Forelimb muscle (tissue), 1 donor: Measurements from ENCODE around the gene SSBP2. TPM values are rescaled to one million over a fixed set of nuclear protein-coding genes. Genes with fewer than 3 reads are reported as not detected.

Experiments
- DNase-seq: peaks from one replicate; pipeline ENCODE4 v3.0.0-alpha.2; 2013; ENCODE audit warnings: low read depth
- polyA plus RNA-seq: library from polyadenylated mRNA; unstranded; fragments of 120-200 nt; gene quantifications from one replicate; pipeline ENCODE4 v1.2.1, GENCODE V29; 2013; ENCODE audit not compliant: insufficient read length

The SSBP2 gene
- polyA plus RNA-seq, 1 donor, result 64.3 TPM

DNA sequence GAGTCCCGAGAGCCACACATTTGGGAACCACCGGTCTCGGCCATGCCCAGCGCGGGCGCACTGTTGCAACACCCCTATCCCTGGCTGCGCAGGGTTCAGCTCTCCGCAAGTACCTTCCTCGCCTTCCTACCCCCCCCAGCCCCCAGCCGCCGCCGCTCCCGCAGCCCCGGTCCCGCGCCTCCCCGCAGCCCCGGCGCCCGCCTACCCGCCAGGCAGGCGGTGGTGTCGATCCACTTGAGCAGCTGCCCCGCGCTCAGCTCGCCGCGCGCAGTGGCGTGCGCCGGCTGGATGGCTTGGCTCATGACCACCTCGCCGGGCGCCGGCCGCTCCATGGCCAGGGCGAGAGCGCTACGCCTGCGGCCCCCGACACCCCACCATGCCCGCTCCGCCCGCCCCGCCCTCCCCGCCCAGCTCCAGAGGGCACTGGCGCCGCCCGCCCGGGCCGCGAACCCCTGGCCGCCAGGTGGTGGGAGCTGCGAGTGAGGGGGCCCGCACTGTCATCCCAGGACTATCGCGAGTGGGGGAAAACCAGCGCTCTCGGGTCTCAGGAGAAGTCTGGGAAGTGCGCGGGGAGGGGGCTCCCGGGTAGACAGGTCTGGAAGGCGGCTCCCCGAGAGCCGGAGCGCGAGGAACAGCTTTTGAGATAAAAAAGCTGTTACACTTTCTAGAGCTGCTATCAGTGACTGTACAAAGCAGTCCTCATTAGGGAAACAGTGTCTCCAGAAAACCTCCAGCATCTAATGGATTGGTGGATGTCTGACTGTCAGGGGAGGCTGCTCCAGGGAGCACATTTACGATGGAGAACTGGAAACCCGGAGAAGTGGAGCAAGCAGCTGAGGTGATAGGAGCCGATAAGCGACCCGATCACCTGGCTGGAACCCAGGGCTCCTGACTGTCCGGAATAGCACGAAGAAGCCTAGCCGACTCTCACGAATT, 356.8 kb downstream of the SSBP2 start, which contains the start of gene ACOT12:
Gene ACOT12 (minus strand): TSS at position 352 of the 936 bp plus-strand sequence. CDS start 20 bp downstream, at position 332.
- DNase-seq, result no peak

- no peak for DNase-seq
Measured at GRCh38 chr5:81393430-81393782, 357.5 kb downstream of the SSBP2 start.

DNA sequence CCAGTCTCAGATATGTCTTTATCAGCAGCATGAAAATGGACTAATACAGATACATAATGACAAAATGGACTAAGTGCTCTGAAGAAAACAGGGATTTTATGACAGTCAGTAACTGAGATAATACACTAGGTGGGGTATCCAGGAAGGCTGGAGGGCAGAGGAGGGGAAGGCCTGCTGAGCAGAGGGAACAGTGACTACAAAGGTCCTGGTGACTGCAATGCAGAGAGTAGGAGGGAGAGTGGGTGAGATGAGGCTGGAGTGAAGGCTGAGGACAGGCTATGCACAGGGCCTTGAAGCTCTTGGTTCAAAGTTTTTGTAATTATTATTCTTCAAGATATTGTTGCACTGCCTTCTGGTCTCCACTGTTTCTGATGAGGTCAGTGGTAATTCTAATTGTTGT, 361.9 kb downstream of the SSBP2 start:
- no peak for DNase-seq

DNA sequence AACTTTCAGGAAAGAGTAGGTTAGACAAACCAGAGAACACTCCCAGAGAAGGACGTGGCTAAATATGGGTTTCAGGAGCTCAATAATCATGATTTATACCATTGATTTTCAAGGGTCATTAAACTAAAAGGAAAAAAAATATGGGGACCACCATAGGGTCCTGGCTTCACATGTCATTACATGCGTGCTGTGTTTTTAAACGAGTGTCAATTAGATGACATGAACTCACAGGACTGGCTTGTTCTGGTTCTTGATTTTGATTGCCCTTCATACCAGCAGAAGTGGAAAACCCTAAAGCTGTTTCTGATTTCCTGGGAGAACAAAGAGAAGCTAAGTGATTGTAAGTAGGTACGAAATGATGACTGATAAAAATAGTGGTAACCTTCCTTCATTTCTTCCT, 362.7 kb downstream of the SSBP2 start:
- DNase-seq, result no peak

DNA sequence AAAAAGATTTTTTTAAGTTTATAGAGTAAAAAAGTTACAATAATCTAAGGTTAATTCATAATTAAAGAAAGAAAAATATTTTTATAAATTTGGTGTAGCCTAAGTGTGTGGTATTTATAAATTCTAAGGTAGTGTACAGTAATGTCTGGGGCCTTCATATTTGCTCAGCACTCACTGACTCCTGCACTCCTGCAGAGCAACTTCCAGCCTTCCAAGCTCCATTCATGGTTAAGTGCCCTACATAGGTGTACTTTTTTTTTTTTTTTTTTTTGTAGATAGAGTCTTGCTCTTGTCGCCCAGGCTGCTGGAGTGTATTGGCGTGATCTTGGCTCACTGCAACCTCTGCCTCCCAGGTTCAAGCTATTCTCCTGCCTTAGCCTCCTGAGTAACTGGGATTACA, 367.0 kb downstream of the SSBP2 start:
- no peak for DNase-seq

- no peak for DNase-seq
Measured at GRCh38 chr5:81371354-81371876, 379.5 kb downstream of the SSBP2 start.

DNA sequence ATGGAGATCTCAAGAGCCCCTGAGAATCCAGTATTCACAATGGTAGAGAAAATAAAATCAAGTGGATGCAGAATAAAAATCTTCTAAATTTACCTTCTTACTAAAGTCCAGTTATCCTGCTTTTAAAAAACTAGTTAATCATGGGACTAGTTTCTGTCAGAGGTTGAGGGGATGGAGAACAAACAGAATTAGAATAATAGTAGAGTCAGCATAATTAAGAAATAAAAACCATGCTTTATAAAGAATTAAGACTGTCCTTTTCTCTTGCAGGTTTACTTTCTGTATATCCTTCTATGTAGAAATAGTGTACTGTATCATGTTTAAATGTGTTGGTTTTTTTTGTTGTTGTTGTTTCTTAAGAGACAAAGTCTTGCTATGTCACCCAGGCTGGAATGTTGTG, 380.0 kb downstream of the SSBP2 start:
- no peak for DNase-seq

DNA sequence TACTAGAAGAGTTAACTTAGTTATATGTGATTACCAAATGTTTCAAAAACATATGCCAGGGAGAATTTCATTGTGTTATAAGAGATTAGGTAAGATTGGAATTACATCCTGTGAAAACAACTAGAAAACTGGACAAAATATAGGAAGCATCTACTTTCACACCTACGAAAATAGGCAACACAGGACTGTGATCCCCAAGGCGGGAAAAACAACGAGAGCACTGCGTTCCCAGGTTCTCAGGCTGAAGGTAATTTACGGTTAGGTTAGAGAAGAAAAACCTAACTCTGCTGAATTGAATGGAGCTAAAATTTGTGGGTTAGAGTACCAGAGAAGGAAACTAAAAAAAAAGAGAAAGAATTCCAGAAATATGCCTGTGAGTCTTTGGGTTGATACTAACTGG, 385.4 kb downstream of the SSBP2 start:
- no peak for DNase-seq

DNA sequence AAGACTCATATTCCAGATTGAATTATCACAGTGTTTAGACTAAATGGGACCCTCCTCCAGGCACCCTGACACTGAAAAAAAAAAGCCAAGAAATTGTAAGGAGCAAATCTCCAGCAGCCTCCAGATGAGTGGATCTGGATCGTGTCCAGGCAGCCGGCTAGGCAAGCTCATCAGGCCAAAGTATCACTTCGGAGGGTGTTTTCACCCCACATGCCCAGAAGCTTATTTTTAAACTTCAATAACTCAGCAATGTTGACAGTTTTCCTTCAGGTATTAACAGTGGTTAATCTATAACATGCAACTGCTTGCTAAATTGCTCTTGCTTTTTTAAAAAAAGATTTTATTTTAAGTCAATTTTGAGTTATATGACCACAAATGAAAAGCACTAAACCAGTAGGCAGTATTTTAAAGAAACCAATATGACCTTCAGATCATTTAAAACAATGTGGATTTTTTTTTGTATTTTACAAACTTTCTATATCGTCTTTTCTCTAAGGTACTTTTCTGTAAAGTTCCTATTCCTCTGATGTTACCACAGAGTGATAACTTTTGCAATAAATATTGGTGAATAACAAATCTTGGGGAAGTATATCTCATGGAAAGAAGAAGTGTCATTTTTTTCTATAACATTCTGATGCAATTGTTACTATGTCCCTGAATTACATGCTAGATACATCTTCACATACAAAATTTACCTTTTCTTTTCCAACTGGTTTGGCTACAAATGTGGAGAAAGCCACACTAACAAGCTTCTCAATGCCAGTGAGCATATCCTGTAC, 387.6 kb downstream of the SSBP2 start:
- no peak for DNase-seq

Other genes with a start within 250 kb of the SSBP2 start
- 7.8 TPM for gene ATG10, start 220.9 kb upstream of the SSBP2 start, polyA plus RNA-seq